GM19468 (cell line): Measurements from ENCODE around the gene BTD.

ENCODE experiments used
- ATAC-seq: cut with Tn5 transposase; IDR thresholded peaks from one replicate; pipeline ENCODE4 v1.9.1; 2021; ENCODE audit warnings: mild to moderate bottlenecking, moderate library complexity, moderate number of reproducible peaks; ENCODE audit not compliant: unreplicated experiment; ENCODE audit errors: extremely low read depth

The BTD gene

GRCh38 chr3:15659254-15659975 is 57.9 kb downstream of the BTD start:
- ATAC-seq = no peak

GRCh38 chr3:15660055-15660935 is 58.8 kb downstream of the BTD start:
- no peak for ATAC-seq

- ATAC-seq = no peak
These were observed 62.6 kb downstream of the BTD start for GRCh38 chr3:15664144-15664543.

- no peak for ATAC-seq
These were observed 64.1 kb downstream of the BTD start for GRCh38 chr3:15665510-15666150.

GRCh38 chr3:15666277-15666676 is 64.7 kb downstream of the BTD start:
- no peak for ATAC-seq

- ATAC-seq = no peak
These were observed 65.9 kb downstream of the BTD start for GRCh38 chr3:15667484-15667883.

- ATAC-seq = no peak
These were observed 72.0 kb downstream of the BTD start for GRCh38 chr3:15673536-15673935.

- ATAC-seq = no peak
These were observed 74.7 kb downstream of the BTD start for GRCh38 chr3:15676259-15676658.

GRCh38 chr3:15679306-15679705 is 77.8 kb downstream of the BTD start:
- ATAC-seq = no peak

GRCh38 chr3:15681668-15682067 is 80.1 kb downstream of the BTD start:
- ATAC-seq = no peak

GRCh38 chr3:15682561-15683185 is 81.1 kb downstream of the BTD start:
- no peak for ATAC-seq

GRCh38 chr3:15683253-15683652 is 81.7 kb downstream of the BTD start:
- no peak for ATAC-seq

- ATAC-seq = no peak
These were observed 84.4 kb downstream of the BTD start for GRCh38 chr3:15685927-15686326.

GRCh38 chr3:15690230-15690629 is 88.7 kb downstream of the BTD start:
- no peak for ATAC-seq

GRCh38 chr3:15690748-15691147 is 89.2 kb downstream of the BTD start:
- no peak for ATAC-seq

- no peak for ATAC-seq
These were observed 91.8 kb downstream of the BTD start for GRCh38 chr3:15693355-15693754.

- ATAC-seq = no peak
These were observed 93.1 kb downstream of the BTD start for GRCh38 chr3:15694628-15695027.
